ENCODE results near the gene ISM1. TPM values are rescaled to one million over a fixed set of nuclear protein-coding genes. Genes with fewer than 3 reads are reported as not detected.

The ISM1 gene
- total RNA-seq, 4 donors from 2014 or later = 0.55 to 0.64 TPM; not detected in 2

DNA sequence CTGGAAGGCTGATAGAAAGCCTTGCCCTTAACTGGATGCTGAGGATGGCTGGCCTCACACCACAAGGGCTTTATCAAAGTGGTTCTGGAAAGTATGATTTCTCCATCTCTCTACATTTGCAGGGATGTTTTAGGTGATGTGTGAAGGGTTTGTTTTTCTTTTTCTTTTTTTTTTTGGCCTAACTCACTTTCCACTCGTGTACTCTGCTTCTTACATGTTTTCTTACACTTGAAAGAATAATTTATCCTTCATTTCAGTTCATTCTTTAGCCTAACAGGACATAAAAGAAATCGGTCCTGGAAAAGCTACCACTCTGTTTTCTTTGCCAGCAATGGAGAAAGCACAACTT lies 41.2 kb downstream of the ISM1 start:
- H3K36me3 ChIP-seq = no peaks in the 10 kb centered on the region
- no peak for TF ChIP-seq POLR2AphosphoS5 (IDR thresholded peaks at IDR 0.05)
- TF ChIP-seq POLR2A (IDR thresholded peaks at IDR 0.05) = no peak
- TF ChIP-seq, protein P1, sequence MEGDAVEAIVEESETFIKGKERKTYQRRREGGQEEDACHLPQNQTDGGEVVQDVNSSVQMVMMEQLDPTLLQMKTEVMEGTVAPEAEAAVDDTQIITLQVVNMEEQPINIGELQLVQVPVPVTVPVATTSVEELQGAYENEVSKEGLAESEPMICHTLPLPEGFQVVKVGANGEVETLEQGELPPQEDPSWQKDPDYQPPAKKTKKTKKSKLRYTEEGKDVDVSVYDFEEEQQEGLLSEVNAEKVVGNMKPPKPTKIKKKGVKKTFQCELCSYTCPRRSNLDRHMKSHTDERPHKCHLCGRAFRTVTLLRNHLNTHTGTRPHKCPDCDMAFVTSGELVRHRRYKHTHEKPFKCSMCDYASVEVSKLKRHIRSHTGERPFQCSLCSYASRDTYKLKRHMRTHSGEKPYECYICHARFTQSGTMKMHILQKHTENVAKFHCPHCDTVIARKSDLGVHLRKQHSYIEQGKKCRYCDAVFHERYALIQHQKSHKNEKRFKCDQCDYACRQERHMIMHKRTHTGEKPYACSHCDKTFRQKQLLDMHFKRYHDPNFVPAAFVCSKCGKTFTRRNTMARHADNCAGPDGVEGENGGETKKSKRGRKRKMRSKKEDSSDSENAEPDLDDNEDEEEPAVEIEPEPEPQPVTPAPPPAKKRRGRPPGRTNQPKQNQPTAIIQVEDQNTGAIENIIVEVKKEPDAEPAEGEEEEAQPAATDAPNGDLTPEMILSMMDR (IDR thresholded peaks at IDR 0.05) = peak in 1 of 5 experiments; percentile 1
- intact Hi-C loops (cut with DNase I; ENCODE audit: low total_unique reads) (no loop called here), in situ Hi-C loops (cut with MboI; ENCODE audit: low pct_ligation_motif_present in 1 of 4, low pct_unique_long_range_greater_than_20kb in 1 of 4, low sequenced_read_pairs in 3 of 4) (no loop called here)
- H3K4me1 ChIP-seq = peaks cover 0 to 5% (median 0%) of the 10 kb centered on the region in 4 donors
- H3K4me3 ChIP-seq = no peak overlapping the region
- H3K9me3 ChIP-seq = no peaks in the 10 kb centered on the region
- H3K27ac ChIP-seq = no peak overlapping the region
- WGBS, 2 donors (ENCODE audit: low coverage in 1 of 2) = 53 to 60% methylated on average over 2 of the region's 2 CpGs
- no peaks in the 10 kb centered on the region for H3K27me3 ChIP-seq
- no peak for DNase-seq

DNA sequence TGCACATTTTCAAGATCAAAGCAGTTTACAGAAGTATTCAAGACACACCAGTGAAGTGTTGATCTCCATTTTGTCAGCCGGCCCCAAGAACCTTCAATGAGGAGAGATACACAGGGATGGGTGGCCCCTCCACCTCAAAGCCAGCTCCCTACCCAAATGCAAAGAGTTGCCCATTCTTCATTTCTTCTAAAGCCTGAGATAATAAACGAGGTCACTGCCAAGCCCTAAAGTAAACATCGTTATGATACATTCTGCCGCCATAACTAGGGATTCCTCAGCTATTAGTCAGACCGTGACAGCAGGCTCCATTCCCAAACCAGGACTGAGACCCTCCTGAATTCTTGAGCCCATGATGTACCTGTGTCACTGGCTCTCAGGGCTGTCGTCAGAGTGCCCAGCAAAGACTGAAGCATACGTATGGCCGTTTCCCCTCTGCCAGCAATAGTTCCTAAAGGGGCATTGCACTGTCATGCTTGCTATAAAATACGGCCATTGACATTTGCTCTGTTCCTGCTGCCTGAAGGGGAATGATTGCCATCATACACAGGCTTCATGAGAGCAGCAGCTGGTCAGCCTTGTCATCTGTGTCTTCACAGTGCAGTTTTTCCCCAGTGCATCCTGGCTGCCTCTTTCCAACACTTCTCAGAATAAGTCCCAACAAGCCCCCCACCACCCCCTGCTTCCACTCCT lies 41.7 kb downstream of the ISM1 start:
- H3K36me3 ChIP-seq = no peaks in the 10 kb centered on the region
- intact Hi-C loops (cut with DNase I; ENCODE audit: low total_unique reads) = no loop called here
- in situ Hi-C loops (cut with MboI; ENCODE audit: low pct_ligation_motif_present in 1 of 4, low pct_unique_long_range_greater_than_20kb in 1 of 4, low sequenced_read_pairs in 3 of 4) = no loop called here
- 58 to 60% methylated on average over 2 to 9 of the region's 9 CpGs for WGBS, 2 donors (ENCODE audit: low coverage in 1 of 2)
- peaks cover 0 to 5% (median 0%) of the 10 kb centered on the region in 4 donors for H3K4me1 ChIP-seq
- H3K27me3 ChIP-seq = no peaks in the 10 kb centered on the region
- no peaks in the 10 kb centered on the region for H3K9me3 ChIP-seq
- TF ChIP-seq POLR2A (IDR thresholded peaks at IDR 0.05) = no peak
- TF ChIP-seq EP300 (IDR thresholded peaks at IDR 0.05; ENCODE audit: low read depth) = no peak
- no peak for TF ChIP-seq POLR2AphosphoS5 (IDR thresholded peaks at IDR 0.05)
- TF ChIP-seq, protein P1 (IDR thresholded peaks at IDR 0.05) = no peak
- H3K4me3 ChIP-seq = no peak overlapping the region
- DNase-seq = no peak
- no peak overlapping the region for H3K27ac ChIP-seq

DNA sequence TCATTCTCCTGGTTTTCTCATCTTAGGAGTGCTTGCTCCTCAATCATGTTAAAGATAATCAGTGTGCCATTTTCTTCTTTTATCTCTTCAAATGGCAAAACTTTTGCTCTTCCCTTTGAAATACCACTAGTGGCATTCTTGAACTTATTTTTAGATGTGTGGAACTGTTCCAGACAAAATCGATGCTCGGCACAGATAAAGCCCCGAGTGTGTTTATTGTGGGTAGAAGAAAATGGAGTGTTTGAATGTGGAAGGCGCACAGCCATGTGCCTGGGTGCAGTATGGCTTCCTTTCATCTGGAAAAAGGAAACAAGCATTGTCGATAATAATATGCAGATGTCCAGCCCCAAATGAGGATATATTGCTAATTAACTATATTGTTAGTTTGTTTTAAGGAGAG lies 42.4 kb downstream of the ISM1 start:
- Histone ChIP-seq H3K4me1 (peaks cover 0 to 5% (median 0%) of the 10 kb centered on the region in 4 donors), H3K27me3 (no peaks in the 10 kb centered on the region), H3K4me3 (no peak overlapping the region), H3K36me3 (no peaks in the 10 kb centered on the region), H3K9me3 (no peaks in the 10 kb centered on the region), H3K27ac (no peak overlapping the region)
- intact Hi-C loops (cut with DNase I; ENCODE audit: low total_unique reads) (no loop called here), in situ Hi-C loops (cut with MboI; ENCODE audit: low pct_ligation_motif_present in 1 of 4, low pct_unique_long_range_greater_than_20kb in 1 of 4, low sequenced_read_pairs in 3 of 4) (no loop called here)
- no peak for DNase-seq
- TF ChIP-seq EP300 (IDR thresholded peaks at IDR 0.05; ENCODE audit: low read depth) (no peak), POLR2AphosphoS5 (IDR thresholded peaks at IDR 0.05) (no peak), POLR2A (IDR thresholded peaks at IDR 0.05) (no peak)
- TF ChIP-seq, protein P1 (IDR thresholded peaks at IDR 0.05) = no peak
- WGBS, 2 donors (ENCODE audit: low coverage in 1 of 2) = 77 to 82% methylated on average over 5 of the region's 5 CpGs

- H3K9me3 ChIP-seq = no peaks in the 10 kb centered on the region
- in situ Hi-C loops (cut with MboI; ENCODE audit: low pct_ligation_motif_present in 1 of 4, low pct_unique_long_range_greater_than_20kb in 1 of 4, low sequenced_read_pairs in 3 of 4) = no loop called here
- no peak for DNase-seq
- no peaks in the 10 kb centered on the region for H3K36me3 ChIP-seq
- H3K4me3 ChIP-seq = no peak overlapping the region
- H3K27me3 ChIP-seq = no peaks in the 10 kb centered on the region
- TF ChIP-seq EP300 (IDR thresholded peaks at IDR 0.05; ENCODE audit: low read depth) (no peak), POLR2A (IDR thresholded peaks at IDR 0.05) (no peak), POLR2AphosphoS5 (IDR thresholded peaks at IDR 0.05) (no peak)
- WGBS, 2 donors (ENCODE audit: low coverage in 1 of 2) = 79% methylated on average over 5 of the region's 5 CpGs; no CpG with 5 or more reads in 1 of the 2 donors
- no peak overlapping the region for H3K27ac ChIP-seq
- intact Hi-C loops (cut with DNase I; ENCODE audit: low total_unique reads) = no loop called here
- H3K4me1 ChIP-seq = peaks cover 0 to 5% (median 0%) of the 10 kb centered on the region in 4 donors
These were observed 43.8 kb downstream of the ISM1 start for GRCh38 chr20:13264907-13265306.

DNA sequence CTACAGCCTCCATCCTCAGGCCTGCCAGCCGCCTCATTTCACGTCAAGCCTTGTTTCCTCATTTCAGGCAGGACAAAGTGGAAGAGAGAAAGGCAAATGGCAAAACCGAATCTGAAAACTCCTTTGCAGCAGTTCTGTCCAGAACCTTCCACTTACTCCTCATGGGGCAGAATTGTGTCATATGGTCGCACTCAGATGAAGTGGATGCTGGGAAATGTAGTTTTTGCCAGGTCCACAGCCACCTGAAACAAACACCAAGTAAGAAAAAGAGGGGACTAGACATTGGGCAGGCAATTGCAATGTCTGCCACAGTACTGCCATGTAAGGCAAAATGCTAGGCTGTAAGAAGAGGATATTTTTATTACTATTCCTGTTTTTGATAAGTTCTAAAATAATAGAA lies 44.9 kb downstream of the ISM1 start:
- intact Hi-C loops (cut with DNase I; ENCODE audit: low total_unique reads) = no loop called here
- TF ChIP-seq EP300 (IDR thresholded peaks at IDR 0.05; ENCODE audit: low read depth) (no peak), POLR2AphosphoS5 (IDR thresholded peaks at IDR 0.05) (no peak), POLR2A (IDR thresholded peaks at IDR 0.05) (no peak)
- TF ChIP-seq, protein P1 (IDR thresholded peaks at IDR 0.05) = no peak
- DNase-seq = no peak
- in situ Hi-C loops (cut with MboI; ENCODE audit: low pct_ligation_motif_present in 1 of 4, low pct_unique_long_range_greater_than_20kb in 1 of 4, low sequenced_read_pairs in 3 of 4) = no loop called here
- WGBS, 2 donors (ENCODE audit: low coverage in 1 of 2) = 86 to 91% methylated on average over 4 of the region's 4 CpGs
- H3K4me3 ChIP-seq = no peak overlapping the region
- H3K27ac ChIP-seq = no peak overlapping the region
- no peaks in the 10 kb centered on the region for H3K36me3 ChIP-seq
- no peaks in the 10 kb centered on the region for H3K27me3 ChIP-seq
- no peaks in the 10 kb centered on the region for H3K9me3 ChIP-seq
- peaks cover 0 to 5% (median 0%) of the 10 kb centered on the region in 4 donors for H3K4me1 ChIP-seq

Measured in transverse colon (tissue), 4 donors.